HepG2 (cell line): ENCODE measurements around the gene AQP9. TPM values are rescaled to one million over a fixed set of nuclear protein-coding genes. Genes with fewer than 3 reads are reported as not detected.

Experiments used
- ATAC-seq: fragments of 200-7000 bp; cut with Tn5 transposase; 3 replicates; pipeline ENCODE4 v1.9.1; 2020; ENCODE audit warnings: mild to moderate bottlenecking, moderate library complexity
- BruUV-seq: library from RNA; stranded (reverse); fragments of 400-500 nt; replicated peaks from 2 replicates; lab custom pipeline; 2021; lab: Mats Ljungman, UMichigan
- CTCF ChIA-PET: fragments of 300-600 bp; formaldehyde crosslinking; extraction: SDS; loops from one replicate; lab custom pipeline; 2021; ENCODE audit warnings: low total read pairs, inconsistent platforms, low intra/inter-chr PET ratio; lab: Yijun Ruan, JAX
- POLR2A ChIA-PET: fragments of 350-600 bp; sonication (Branson Sonifier 250); formaldehyde crosslinking; loops from one replicate; lab custom pipeline; 2020; ENCODE audit warnings: antibody characterized with exemption, inconsistent platforms; lab: Yijun Ruan, JAX
- DNase-seq: peaks from one replicate; pipeline ENCODE4 v3.0.0-alpha.2; 2015; ENCODE audit warnings: low spot score
- FAIRE-seq: peaks from 3 replicates; lab custom pipeline; 2011; peaks lifted over from hg19 to GRCh38; lab: Jason Lieb, UNC
- H2AFZ ChIP-seq: one replicate; pipeline ENCODE4 v1.6.1; 2011; ENCODE audit warnings: low read length, inconsistent platforms
- H3K27ac ChIP-seq: fragments of 300-600 bp; 3 replicates; pipeline ENCODE4 v1.8.0; 2011; ENCODE audit warnings: mixed run types, mild to moderate bottlenecking, mixed read lengths, low read length, inconsistent platforms; ENCODE audit not compliant: insufficient read depth; ENCODE audit errors: extremely low read length
- H3K27me3 ChIP-seq, 2 experiments: fragments of 200-600 bp in 1 of 2; 2 replicates in 1 of 2; 3 replicates in 1 of 2; pipeline versions ENCODE4 v1.6.0 to v1.8.0; 2011; ENCODE audit warnings: low read length in 2 of 2, mild to moderate bottlenecking in 2 of 2, moderate library complexity in 2 of 2, inconsistent platforms in 1 of 2; ENCODE audit not compliant: insufficient read depth in 2 of 2, control insufficient read depth in 1 of 2
- H3K36me3 ChIP-seq, 2 experiments: fragments of 200-600 bp in 1 of 2; replicated peaks in 1 of 2; 2 replicates in 1 of 2; 3 replicates in 1 of 2; pipeline versions ENCODE4 v1.5.1 to v1.8.0; 2011; ENCODE audit warnings: low read length in 2 of 2, inconsistent platforms in 1 of 2; ENCODE audit not compliant: insufficient read depth in 2 of 2, control insufficient read depth in 1 of 2
- H3K4me1 ChIP-seq: 2 replicates; pipeline ENCODE4 v1.5.1; 2012; ENCODE audit warnings: low read length, inconsistent platforms; ENCODE audit not compliant: insufficient read depth
- H3K4me2 ChIP-seq: 2 replicates; pipeline ENCODE4 v1.6.0; 2011; ENCODE audit warnings: low read depth, low read length, inconsistent platforms
- H3K4me3 ChIP-seq, 3 experiments: fragments of 200-600 bp in 1 of 3; sonication (generic), shearing (Covaris generic) in 1 of 3; replicated peaks in 1 of 3; 2 replicates each; pipeline ENCODE4 v1.5.1; 2011 to 2016; ENCODE audit warnings: low read length in 3 of 3, inconsistent platforms in 2 of 3, low read depth in 2 of 3, mild to moderate bottlenecking in 2 of 3, control low read depth in 1 of 3, mixed read lengths in 1 of 3; ENCODE audit not compliant: insufficient read depth in 1 of 3
- H3K79me2 ChIP-seq: one replicate; pipeline ENCODE4 v1.6.1; 2011; ENCODE audit warnings: low read length, inconsistent platforms; ENCODE audit not compliant: insufficient read depth
- H3K9ac ChIP-seq: 2 replicates; pipeline ENCODE4 v1.6.0; 2011; ENCODE audit warnings: mild to moderate bottlenecking, low read depth, low read length, inconsistent platforms; ENCODE audit not compliant: insufficient read depth
- H3K9me3 ChIP-seq: 2 replicates; pipeline ENCODE4 v1.5.1; 2012; ENCODE audit warnings: mild to moderate bottlenecking, low read length
- H4K20me1 ChIP-seq: 2 replicates; pipeline ENCODE4 v1.6.0; 2011; ENCODE audit warnings: inconsistent platforms, mild to moderate bottlenecking, low read length, moderate library complexity; ENCODE audit not compliant: insufficient read depth
- IKZF4 ChIP-seq: sonication (generic); formaldehyde crosslinking; IDR thresholded peaks from 2 replicates; pipeline ENCODE4 v1.5.1; 2020; ENCODE audit warnings: borderline replicate concordance, mild to moderate bottlenecking, low read depth, missing genetic modification reagents; ENCODE audit errors: not compliant biosample characterization
- TBP ChIP-seq: sonication (generic); formaldehyde crosslinking; IDR thresholded peaks from 2 replicates; pipeline ENCODE4 v1.5.0; 2020; ENCODE audit warnings: missing genetic modification reagents
- TCF7L2 ChIP-seq: IDR thresholded peaks from 2 replicates; pipeline ENCODE4 v1.6.1; 2011; ENCODE audit warnings: mild to moderate bottlenecking, low read depth, low read length, moderate library complexity
- WGBS: methylation state at CpG from one replicate; pipeline ENCODE4 v1.1.6; 2017; ENCODE audit warnings: low lambda C conversion rate; 5-methylcytosine and 5-hydroxymethylcytosine counted together
- in situ Hi-C: cut with HindIII; loops from 2 replicates; pipeline ENCODE4 v1.10.0; 2017; ENCODE audit warnings: low pct_unique_long_range_greater_than_20kb; ENCODE audit not compliant: extremely low pct_ligation_motif_present
- intact Hi-C: fragments of 100-400 bp; cut with micrococcal nuclease; formaldehyde crosslinking; loops from one replicate; pipeline ENCODE4 v1.10.0; 2022; ENCODE audit not compliant: unreplicated experiment
- polyA plus RNA-seq, 8 experiments: library from polyadenylated mRNA; depleted of rRNA in 3 of 8; stranded (reverse) in 7 of 8; unstranded in 1 of 8; fragments of >200 nt; fragmentation: Illumina TruSeq in 4 of 8; extraction: Trizol in 4 of 8; gene quantifications; 2 replicates each; pipeline versions ENCODE4 v1.2.1 to v1.2.3, GENCODE V29; 2011 to 2016; ENCODE audit warnings: low read depth in 4 of 8, missing spikeins in 1 of 8, mixed read lengths in 1 of 8; ENCODE audit not compliant: insufficient read depth in 1 of 8
- total RNA-seq, 5 experiments: library from RNA; depleted of rRNA; stranded (reverse); fragments of >200 nt; fragmentation: Illumina TruSeq; extraction: Trizol; gene quantifications; 2 replicates each; pipeline ENCODE4 v1.2.3, GENCODE V29; 2016; ENCODE audit warnings: low read depth in 1 of 5
- TF ChIP-seq, protein P1 (sequence below): sonication (generic); formaldehyde crosslinking; IDR thresholded peaks from 2 replicates; pipeline ENCODE4 v1.4.0; 2020; ENCODE audit warnings: missing genetic modification reagents

AQP9 gene
- total and polyA plus RNA-seq, 2 of the 13 experiments (the other 11 are each of a cell fraction or from before 2014, with no cell fraction given): not detected

DNA sequence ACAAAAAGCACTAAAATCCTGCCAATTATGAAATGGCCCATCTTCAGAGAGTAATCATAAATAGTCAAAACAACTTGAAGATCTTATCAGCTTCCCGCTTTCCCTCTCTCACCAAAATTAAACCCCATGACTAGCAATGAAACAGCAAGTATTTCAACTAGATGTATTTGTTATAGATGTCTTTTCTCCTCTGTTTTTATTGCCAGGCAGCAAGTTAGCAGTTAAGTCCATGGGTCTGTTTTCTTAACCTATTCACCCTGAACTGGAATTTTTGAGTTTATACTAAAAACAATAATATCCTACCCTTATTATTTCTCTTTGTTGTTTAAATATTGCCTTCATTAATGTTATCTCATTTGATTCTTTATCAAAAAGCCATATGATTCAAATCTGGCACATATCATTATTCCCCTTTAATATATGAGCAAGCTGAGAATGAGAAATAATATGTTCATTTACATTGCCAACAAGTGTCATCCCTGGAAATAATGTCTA, 23.3 kb downstream of the AQP9 start:
- WGBS: 26% methylated on average over 1 of the region's 1 CpG
- intact Hi-C loops: no loop called here

DNA sequence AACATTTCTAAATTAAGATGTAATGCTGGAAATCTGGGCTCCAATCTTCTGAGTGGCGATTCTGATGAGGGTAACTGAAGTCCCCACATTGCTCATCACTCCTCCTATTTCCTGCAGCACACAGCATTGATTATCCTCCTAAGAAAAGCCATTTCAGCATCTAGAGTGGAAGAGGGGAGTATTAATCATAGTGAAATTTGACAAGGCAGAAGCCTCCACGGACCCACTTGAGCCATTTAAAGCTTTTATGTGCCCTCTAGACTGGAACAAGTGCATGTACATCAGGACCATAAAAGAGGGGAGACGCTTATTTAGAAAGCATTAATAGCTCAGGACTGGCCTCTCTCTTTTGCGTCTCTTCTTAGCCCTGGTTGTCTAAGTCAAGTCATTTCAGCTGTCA, 25.8 kb downstream of the AQP9 start:
- H3K9ac ChIP-seq: no peak overlapping the region
- H3K27me3 ChIP-seq: peaks cover 0 to 7% of the 10 kb centered on the region in 2 experiments; a peak in 1 of 5 replicates
- TF ChIP-seq, protein P1, sequence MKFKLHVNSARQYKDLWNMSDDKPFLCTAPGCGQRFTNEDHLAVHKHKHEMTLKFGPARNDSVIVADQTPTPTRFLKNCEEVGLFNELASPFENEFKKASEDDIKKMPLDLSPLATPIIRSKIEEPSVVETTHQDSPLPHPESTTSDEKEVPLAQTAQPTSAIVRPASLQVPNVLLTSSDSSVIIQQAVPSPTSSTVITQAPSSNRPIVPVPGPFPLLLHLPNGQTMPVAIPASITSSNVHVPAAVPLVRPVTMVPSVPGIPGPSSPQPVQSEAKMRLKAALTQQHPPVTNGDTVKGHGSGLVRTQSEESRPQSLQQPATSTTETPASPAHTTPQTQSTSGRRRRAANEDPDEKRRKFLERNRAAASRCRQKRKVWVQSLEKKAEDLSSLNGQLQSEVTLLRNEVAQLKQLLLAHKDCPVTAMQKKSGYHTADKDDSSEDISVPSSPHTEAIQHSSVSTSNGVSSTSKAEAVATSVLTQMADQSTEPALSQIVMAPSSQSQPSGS (CRISPR knock-in tag): no peak
- TF ChIP-seq TBP (CRISPR knock-in tag): no peak
- 36% methylated on average over 4 of the region's 4 CpGs for WGBS
- in situ Hi-C loops: no loop called here
- no peaks in the 10 kb centered on the region for H3K36me3 ChIP-seq
- no peak overlapping the region for H2AFZ ChIP-seq
- BruUV-seq: no TSS peak
- H3K4me2 ChIP-seq: no peak overlapping the region
- DNase-seq: no peak
- H4K20me1 ChIP-seq: no peaks in the 10 kb centered on the region
- peaks cover 36% of the 10 kb centered on the region for H3K4me1 ChIP-seq
- ChIA-PET POLR2A (no interaction called here), CTCF (no interaction called here)
- H3K9me3 ChIP-seq: no peaks in the 10 kb centered on the region
- no peak overlapping the region for H3K27ac ChIP-seq
- no peak for FAIRE-seq
- intact Hi-C loops: no loop called here
- no peak overlapping the region for H3K4me3 ChIP-seq
- no peaks in the 10 kb centered on the region for H3K79me2 ChIP-seq
- no peak for ATAC-seq

More for the DNA sequence above, 23.3 kb downstream of the AQP9 start:
- no peaks in the 10 kb centered on the region for H3K79me2 ChIP-seq
- no peak for DNase-seq
- ChIA-PET CTCF (no interaction called here), POLR2A (no interaction called here)
- H3K4me2 ChIP-seq: no peak overlapping the region
- in situ Hi-C loops: no loop called here
- ATAC-seq: no peak
- H3K9ac ChIP-seq: no peak overlapping the region
- TF ChIP-seq IKZF4 (CRISPR knock-in tag) (no peak), TCF7L2 (no peak)
- no peak for FAIRE-seq
- H3K4me1 ChIP-seq: peaks cover 11% of the 10 kb centered on the region
- no peak overlapping the region for H3K4me3 ChIP-seq
- H3K27me3 ChIP-seq: peaks cover 0 to 18% of the 10 kb centered on the region in 2 experiments; a peak in 2 of 5 replicates
- no peak overlapping the region for H3K27ac ChIP-seq
- no peaks in the 10 kb centered on the region for H4K20me1 ChIP-seq
- no peaks in the 10 kb centered on the region for H3K9me3 ChIP-seq
- no TSS peak for BruUV-seq
- H3K36me3 ChIP-seq: no peaks in the 10 kb centered on the region
- no peak overlapping the region for H2AFZ ChIP-seq
